ENCODE measurements around the gene CCDC86. TPM values are rescaled to one million over a fixed set of nuclear protein-coding genes. Genes with fewer than 3 reads are reported as not detected.

Gene CCDC86
- total RNA-seq, 1 donor, result 12.0 TPM

GRCh38 chr11:60864856-60865513, 23.1 kb downstream of the CCDC86 start:
- no peak for TF ChIP-seq CTCF (IDR thresholded peaks at IDR 0.05; ENCODE audit: insufficient read depth, low read length)
- no peak for DNase-seq (ENCODE audit: low read depth)
- H3K4me3 ChIP-seq (ENCODE audit: low read depth, low read length), result no peak overlapping the region

DNA sequence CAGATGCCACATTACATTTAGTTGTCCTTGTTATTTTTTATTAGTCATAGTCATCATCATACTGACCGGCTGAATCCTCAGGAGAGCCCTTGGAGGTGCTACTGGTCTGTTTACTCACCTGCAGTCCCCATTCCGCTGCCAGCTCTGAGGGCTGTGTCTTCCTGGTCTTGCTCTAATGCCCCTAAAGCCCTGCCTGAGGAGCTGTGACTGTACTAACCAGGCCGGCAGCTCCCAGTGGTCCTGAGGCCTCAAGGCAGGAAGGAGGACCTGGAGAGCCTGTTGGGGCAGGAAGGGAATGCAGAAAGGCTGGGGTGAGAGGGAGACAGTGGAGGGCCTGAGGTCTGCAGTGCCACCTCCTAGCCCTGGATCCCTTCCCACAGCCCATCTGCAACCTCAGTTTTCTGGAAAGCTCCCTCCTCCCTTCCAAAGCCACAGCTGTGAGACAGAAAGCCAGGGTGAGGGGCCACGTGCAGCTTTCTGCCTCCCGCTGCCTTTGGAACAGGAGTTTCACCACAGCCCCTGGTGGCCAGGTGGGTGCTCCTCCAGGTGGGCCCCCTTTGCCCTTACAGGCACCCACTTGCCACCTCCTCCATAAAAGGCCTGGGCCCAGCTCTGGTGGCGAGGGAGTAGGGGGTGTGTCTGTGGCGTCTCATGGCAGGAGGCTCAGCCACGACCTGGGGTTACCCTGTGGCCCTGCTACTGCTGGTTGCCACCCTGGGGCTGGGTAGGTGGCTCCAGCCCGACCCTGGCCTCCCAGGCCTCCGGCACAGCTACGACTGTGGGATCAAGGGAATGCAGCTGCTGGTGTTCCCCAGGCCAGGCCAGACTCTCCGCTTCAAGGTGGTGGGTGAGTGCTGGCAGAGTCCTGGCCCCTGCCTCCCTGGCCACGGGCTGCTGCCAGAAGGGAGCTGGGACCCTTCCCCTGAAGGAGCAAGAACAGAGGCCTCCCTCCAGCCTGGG, 25.3 kb downstream of the CCDC86 start, which contains the start of gene ZP1:
Gene ZP1, plus strand, starts transcription at position 632 of the 960 bp plus-strand sequence. Its CDS starts 20 bp downstream, at position 652.
- TF ChIP-seq CTCF (IDR thresholded peaks at IDR 0.05; ENCODE audit: insufficient read depth, low read length), result no peak
- H3K4me3 ChIP-seq (ENCODE audit: low read depth, low read length), result no peak within 1 kb of the TSS
- no peak for DNase-seq (ENCODE audit: low read depth)

DNA sequence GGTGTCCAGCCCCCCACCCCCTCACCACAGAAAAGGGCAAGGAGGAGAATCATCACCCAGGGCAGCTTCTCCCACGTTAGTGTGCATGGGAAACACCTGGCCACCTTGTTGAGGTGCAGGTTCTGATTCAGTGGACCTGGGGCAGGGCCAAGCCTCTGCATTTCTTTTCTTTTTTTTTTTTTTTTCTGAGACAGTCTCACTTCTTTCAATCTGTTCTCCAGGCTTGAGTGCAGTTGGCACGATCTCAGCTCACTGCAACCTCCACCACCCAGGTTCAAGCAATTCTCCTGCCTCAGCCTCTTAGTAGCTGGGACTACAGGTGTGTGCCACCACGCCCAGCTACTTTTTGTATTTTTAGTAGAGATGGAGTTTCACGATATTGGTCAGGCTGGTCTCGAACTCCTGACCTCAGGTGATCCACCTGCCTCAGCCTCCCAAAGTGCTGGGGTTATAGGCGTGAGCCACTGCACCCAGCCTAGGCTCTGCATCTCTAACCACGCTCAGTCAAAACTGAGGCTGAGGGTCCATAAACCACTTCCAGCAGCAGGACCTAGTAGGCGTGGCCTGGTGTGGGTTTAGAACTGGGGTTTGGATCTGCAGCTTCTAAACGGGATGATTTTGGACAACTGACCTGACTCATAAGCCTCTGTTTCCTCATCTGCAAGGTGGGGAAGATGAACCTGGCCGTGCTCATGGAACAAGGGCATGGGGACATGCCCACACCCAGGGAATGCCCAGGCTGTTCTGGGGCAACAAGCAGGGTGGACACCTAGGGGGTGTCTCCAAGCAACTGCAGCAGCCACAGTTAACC, 26.2 kb downstream of the CCDC86 start:
- no peak for DNase-seq (ENCODE audit: low read depth)
- TF ChIP-seq CTCF (IDR thresholded peaks at IDR 0.05; ENCODE audit: insufficient read depth, low read length), result no peak
- H3K4me3 ChIP-seq (ENCODE audit: low read depth, low read length), result no peak overlapping the region

- TF ChIP-seq CTCF (IDR thresholded peaks at IDR 0.05; ENCODE audit: insufficient read depth, low read length), result no peak
- no peak for DNase-seq (ENCODE audit: low read depth)
- no peak overlapping the region for H3K4me3 ChIP-seq (ENCODE audit: low read depth, low read length)
Measured at GRCh38 chr11:60868682-60869450, 27.0 kb downstream of the CCDC86 start.

GRCh38 chr11:60869451-60869825, 27.5 kb downstream of the CCDC86 start:
- DNase-seq (ENCODE audit: low read depth), result no peak
- no peak for TF ChIP-seq CTCF (IDR thresholded peaks at IDR 0.05; ENCODE audit: insufficient read depth, low read length)
- H3K4me3 ChIP-seq (ENCODE audit: low read depth, low read length), result no peak overlapping the region

DNA sequence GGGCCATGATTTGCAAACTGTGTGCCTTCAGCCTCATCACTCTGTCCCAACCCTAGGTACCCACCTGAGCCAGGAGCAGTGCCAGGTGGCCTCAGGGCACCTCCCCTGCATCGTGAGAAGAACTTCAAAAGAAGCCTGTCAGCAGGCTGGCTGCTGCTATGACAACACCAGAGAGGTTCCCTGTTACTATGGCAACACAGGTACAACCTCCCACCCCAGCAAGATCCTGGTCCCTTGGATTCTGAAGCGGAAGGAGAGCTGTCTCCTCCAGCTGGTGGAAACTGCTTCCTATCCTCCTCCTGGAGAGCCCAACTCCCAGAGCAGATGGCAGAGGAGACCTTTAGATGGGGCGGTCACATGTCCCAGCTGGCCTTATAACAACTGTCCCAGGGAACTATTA, 28.4 kb downstream of the CCDC86 start:
- DNase-seq (ENCODE audit: low read depth), result no peak
- no peak overlapping the region for H3K4me3 ChIP-seq (ENCODE audit: low read depth, low read length)
- no peak for TF ChIP-seq CTCF (IDR thresholded peaks at IDR 0.05; ENCODE audit: insufficient read depth, low read length)

Measured in fibroblast of the aortic adventitia (primary cell).